HEK293 (cell line): ENCODE measurements around the gene GLB1L.

ENCODE experiments used
- CTCF ChIA-PET: fragments of 350-600 bp; formaldehyde crosslinking; extraction: SDS; loops from one replicate; lab custom pipeline; 2021; ENCODE audit warnings: antibody characterized with exemption; lab: Yijun Ruan, JAX
- POLR2A ChIA-PET: fragments of 300-600 bp; formaldehyde crosslinking; extraction: SDS; loops from one replicate; lab custom pipeline; 2020; ENCODE audit warnings: antibody characterized with exemption, inconsistent platforms; lab: Yijun Ruan, JAX
- H3K27ac ChIP-seq: fragments of 200-500 bp; sonication (Bioruptor generic); 2 replicates; pipeline ENCODE4 v1.5.1; 2014; ENCODE audit warnings: low read depth, low read length, control low read depth, inconsistent platforms; ENCODE audit errors: extremely low read depth
- H3K36me3 ChIP-seq, 2 experiments: fragments of 200-500 bp in 1 of 2; sonication (Bioruptor generic) in 1 of 2; 1 replicate in 1 of 2; 2 replicates in 1 of 2; pipeline ENCODE4 v1.5.1; 2014 to 2017; ENCODE audit warnings: inconsistent platforms in 2 of 2, low read length in 2 of 2; ENCODE audit not compliant: control insufficient read depth in 2 of 2, insufficient read depth in 1 of 2
- H3K4me1 ChIP-seq: fragments of 200-500 bp; sonication (Bioruptor generic); 2 replicates; pipeline ENCODE4 v1.5.1; 2014; ENCODE audit warnings: mild to moderate bottlenecking, low read length, inconsistent platforms; ENCODE audit not compliant: control insufficient read depth, insufficient read depth
- H3K4me3 ChIP-seq: 2 replicates; pipeline ENCODE4 v1.5.1; 2011; ENCODE audit warnings: low read depth, mild to moderate bottlenecking, control low read depth, low read length, moderate library complexity
- H3K9me3 ChIP-seq: fragments of 200-500 bp; sonication (Bioruptor generic); 2 replicates; pipeline ENCODE4 v1.5.1; 2014; ENCODE audit warnings: low read depth, low read length, inconsistent platforms; ENCODE audit not compliant: control insufficient read depth, insufficient read depth
- MEIS1 ChIP-seq: sonication (generic); formaldehyde crosslinking; IDR thresholded peaks from 2 replicates; pipeline ENCODE4 v1.8.1; 2022; ENCODE audit warnings: missing genetic modification reagents, mild to moderate bottlenecking, borderline replicate concordance
- ZNF354C ChIP-seq: fragments of 450-650 bp; formaldehyde crosslinking; IDR thresholded peaks from 2 replicates; pipeline ENCODE4 v1.5.1; 2016; ENCODE audit warnings: missing biosample characterization, missing genetic modification characterization, low read depth, borderline replicate concordance
- ZNF48 ChIP-seq: fragments of 450-650 bp; formaldehyde crosslinking; IDR thresholded peaks from 2 replicates; pipeline ENCODE4 v1.5.1; 2016; ENCODE audit warnings: missing biosample characterization, missing genetic modification characterization
- ZNF501 ChIP-seq: fragments of 450-650 bp; formaldehyde crosslinking; IDR thresholded peaks from 2 replicates; pipeline ENCODE4 v1.5.1; 2016; ENCODE audit warnings: missing biosample characterization, missing genetic modification characterization
- TF ChIP-seq, protein P1 (sequence below): fragments of 450-650 bp; formaldehyde crosslinking; IDR thresholded peaks from 2 replicates; pipeline ENCODE4 v1.5.1; 2016; ENCODE audit warnings: missing biosample characterization, missing genetic modification characterization
- TF ChIP-seq, protein P2 (sequence below): fragments of 450-650 bp; formaldehyde crosslinking; IDR thresholded peaks from 2 replicates; pipeline ENCODE4 v1.5.1; 2016; ENCODE audit warnings: missing biosample characterization, missing genetic modification characterization
- TF ChIP-seq, protein P3 (sequence below): fragments of 450-650 bp; formaldehyde crosslinking; IDR thresholded peaks from 2 replicates; pipeline ENCODE4 v1.5.1; 2017; ENCODE audit warnings: missing biosample characterization, missing genetic modification characterization

Gene GLB1L

DNA sequence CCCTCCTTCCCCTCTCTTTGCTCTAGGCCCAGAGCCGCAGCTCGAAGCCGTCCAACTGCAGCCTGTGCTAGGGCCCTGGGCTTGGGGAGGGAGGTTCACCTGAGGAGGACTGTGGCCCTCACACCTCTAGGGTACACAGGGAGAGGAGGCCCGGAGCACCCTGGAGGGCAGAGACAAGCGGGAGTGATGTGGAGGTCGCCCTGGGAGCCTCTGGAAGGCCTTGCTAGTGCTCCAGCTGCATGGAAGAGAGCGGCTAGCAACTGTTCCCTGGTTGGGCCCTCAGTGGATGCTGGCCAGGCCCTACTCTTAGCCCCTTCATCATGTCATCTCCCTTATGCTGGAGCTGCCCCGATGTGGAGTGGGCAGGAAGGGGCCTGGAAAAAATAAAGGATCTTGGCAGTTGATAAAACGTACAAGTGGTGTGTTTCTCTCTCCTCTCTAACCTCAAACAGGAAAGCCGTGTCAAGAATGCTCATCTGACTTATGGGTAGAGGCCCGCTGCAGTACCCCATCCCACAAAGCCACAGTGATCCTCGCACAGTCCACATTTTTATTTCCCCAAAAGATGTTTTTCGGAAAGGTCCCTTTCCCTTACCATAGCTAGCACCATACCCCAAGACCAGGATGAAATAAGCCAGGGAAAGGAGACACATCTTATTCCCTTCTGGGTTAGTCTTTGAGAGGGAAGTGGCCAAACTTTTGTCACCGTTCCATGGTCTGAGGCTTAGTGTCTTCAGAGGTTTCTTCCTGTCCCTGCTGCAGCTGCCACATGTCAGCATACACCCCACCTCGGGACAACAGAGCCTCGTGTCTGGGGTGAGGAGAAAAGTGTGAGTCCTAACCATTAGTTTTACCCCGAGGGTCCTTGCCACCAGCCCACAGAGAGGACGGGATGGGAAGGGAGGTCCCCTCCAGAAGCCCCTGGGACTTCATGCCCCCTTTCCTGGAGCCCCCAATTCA, 35.7 kb downstream of the GLB1L start (continued):
- TF ChIP-seq, protein P1, sequence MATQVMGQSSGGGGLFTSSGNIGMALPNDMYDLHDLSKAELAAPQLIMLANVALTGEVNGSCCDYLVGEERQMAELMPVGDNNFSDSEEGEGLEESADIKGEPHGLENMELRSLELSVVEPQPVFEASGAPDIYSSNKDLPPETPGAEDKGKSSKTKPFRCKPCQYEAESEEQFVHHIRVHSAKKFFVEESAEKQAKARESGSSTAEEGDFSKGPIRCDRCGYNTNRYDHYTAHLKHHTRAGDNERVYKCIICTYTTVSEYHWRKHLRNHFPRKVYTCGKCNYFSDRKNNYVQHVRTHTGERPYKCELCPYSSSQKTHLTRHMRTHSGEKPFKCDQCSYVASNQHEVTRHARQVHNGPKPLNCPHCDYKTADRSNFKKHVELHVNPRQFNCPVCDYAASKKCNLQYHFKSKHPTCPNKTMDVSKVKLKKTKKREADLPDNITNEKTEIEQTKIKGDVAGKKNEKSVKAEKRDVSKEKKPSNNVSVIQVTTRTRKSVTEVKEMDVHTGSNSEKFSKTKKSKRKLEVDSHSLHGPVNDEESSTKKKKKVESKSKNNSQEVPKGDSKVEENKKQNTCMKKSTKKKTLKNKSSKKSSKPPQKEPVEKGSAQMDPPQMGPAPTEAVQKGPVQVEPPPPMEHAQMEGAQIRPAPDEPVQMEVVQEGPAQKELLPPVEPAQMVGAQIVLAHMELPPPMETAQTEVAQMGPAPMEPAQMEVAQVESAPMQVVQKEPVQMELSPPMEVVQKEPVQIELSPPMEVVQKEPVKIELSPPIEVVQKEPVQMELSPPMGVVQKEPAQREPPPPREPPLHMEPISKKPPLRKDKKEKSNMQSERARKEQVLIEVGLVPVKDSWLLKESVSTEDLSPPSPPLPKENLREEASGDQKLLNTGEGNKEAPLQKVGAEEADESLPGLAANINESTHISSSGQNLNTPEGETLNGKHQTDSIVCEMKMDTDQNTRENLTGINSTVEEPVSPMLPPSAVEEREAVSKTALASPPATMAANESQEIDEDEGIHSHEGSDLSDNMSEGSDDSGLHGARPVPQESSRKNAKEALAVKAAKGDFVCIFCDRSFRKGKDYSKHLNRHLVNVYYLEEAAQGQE (tag by site-specific recombination), result no peak

DNA sequence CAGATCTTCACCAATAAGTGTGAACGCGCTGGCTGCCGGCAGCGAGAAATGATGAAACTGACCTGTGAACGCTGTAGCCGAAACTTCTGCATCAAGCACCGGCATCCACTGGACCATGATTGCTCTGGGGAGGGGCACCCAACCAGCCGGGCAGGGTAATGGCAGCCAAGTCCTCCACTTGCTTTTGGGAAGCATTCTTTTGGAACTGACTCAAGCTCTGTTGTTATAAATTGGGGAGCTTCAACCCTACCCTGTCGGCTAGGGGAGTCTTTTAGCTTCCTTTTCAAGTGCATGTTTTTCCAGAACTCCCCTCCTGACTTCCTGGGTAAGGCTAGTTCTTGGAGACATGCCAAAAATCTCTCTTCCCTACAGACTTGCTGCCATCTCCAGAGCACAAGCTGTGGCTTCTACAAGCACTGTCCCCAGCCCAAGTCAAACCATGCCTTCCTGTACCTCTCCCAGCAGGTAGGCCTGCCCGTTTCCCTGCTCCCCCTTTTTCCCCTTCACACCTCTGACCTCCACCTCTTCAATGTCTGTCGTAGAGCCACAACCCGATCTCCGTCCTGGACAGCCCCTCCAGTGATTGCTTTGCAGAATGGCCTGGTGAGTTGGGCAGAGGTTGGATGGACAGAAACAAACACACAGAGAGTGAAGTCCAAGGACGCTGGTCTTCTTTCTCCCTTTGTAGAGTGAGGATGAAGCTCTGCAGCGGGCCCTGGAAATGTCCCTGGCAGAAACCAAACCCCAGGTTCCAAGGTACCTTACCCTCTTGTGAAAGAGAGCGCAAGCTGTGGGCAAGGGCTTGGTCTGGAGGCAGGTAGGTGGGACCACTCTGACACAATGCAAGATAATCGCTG, 37.1 kb downstream of the GLB1L start:
- Histone ChIP-seq H3K9me3 (no peaks in the 10 kb centered on the region), H3K27ac (no peak overlapping the region), H3K36me3 (peaks cover 12 to 54% of the 10 kb centered on the region in 2 experiments; a peak in 2 of 3 replicates), H3K4me1 (peaks cover 8% of the 10 kb centered on the region), H3K4me3 (no peak overlapping the region)
- POLR2A ChIA-PET, result interaction anchor here (1.4 to 2.6 kb wide), 5 partner anchors 10 to 71 kb away, joined by 8 to 27 read pairs (median 11); partner anchors contain the start of genes ABCB6, ANKZF1, ATG9A and CNPPD1
- no peak for TF ChIP-seq MEIS1 (CRISPR knock-in tag)
- no peak for TF ChIP-seq ZNF354C (tag by site-specific recombination)
- TF ChIP-seq ZNF48, result no peak
- TF ChIP-seq, protein P2, sequence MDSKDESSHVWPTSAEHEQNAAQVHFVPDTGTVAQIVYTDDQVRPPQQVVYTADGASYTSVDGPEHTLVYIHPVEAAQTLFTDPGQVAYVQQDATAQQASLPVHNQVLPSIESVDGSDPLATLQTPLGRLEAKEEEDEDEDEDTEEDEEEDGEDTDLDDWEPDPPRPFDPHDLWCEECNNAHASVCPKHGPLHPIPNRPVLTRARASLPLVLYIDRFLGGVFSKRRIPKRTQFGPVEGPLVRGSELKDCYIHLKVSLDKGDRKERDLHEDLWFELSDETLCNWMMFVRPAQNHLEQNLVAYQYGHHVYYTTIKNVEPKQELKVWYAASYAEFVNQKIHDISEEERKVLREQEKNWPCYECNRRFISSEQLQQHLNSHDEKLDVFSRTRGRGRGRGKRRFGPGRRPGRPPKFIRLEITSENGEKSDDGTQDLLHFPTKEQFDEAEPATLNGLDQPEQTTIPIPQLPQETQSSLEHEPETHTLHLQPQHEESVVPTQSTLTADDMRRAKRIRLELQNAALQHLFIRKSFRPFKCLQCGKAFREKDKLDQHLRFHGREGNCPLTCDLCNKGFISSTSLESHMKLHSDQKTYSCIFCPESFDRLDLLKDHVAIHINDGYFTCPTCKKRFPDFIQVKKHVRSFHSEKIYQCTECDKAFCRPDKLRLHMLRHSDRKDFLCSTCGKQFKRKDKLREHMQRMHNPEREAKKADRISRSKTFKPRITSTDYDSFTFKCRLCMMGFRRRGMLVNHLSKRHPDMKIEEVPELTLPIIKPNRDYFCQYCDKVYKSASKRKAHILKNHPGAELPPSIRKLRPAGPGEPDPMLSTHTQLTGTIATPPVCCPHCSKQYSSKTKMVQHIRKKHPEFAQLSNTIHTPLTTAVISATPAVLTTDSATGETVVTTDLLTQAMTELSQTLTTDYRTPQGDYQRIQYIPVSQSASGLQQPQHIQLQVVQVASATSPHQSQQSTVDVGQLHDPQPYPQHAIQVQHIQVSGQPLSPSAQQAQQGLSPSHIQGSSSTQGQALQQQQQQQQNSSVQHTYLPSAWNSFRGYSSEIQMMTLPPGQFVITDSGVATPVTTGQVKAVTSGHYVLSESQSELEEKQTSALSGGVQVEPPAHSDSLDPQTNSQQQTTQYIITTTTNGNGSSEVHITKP (tag by site-specific recombination), result peak; percentile 97
- no peak for TF ChIP-seq ZNF501 (tag by site-specific recombination)
- TF ChIP-seq, protein P3, sequence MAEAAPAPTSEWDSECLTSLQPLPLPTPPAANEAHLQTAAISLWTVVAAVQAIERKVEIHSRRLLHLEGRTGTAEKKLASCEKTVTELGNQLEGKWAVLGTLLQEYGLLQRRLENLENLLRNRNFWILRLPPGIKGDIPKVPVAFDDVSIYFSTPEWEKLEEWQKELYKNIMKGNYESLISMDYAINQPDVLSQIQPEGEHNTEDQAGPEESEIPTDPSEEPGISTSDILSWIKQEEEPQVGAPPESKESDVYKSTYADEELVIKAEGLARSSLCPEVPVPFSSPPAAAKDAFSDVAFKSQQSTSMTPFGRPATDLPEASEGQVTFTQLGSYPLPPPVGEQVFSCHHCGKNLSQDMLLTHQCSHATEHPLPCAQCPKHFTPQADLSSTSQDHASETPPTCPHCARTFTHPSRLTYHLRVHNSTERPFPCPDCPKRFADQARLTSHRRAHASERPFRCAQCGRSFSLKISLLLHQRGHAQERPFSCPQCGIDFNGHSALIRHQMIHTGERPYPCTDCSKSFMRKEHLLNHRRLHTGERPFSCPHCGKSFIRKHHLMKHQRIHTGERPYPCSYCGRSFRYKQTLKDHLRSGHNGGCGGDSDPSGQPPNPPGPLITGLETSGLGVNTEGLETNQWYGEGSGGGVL (tag by site-specific recombination), result no peak
- CTCF ChIA-PET, result interaction anchor here (0.7 to 3.2 kb wide), 4 partner anchors 35 to 499 kb away, joined by 3 to 8 read pairs (median 4); no protein-coding TSS in a partner anchor
